ENCODE measurements around the gene QKI.
"Not testable (repeated sequence)": the region's sequence is repeated elsewhere in the genome, so short reads cannot be mapped to it uniquely, and the experiment has no call there.

The QKI gene

GRCh38 chr6:163437466-163437865 is 22.9 kb downstream of the QKI start:
- H3K4ac ChIP-seq (ENCODE audit: low read length), result no peak overlapping the region
- no peak overlapping the region for H2BK12ac ChIP-seq (ENCODE audit: low read length)
- H2BK5ac ChIP-seq (ENCODE audit: low read length), result no peak overlapping the region
- H2AK5ac ChIP-seq (ENCODE audit: low read depth, low read length), result no peak overlapping the region
- no peak overlapping the region for H3K4me2 ChIP-seq (ENCODE audit: insufficient read depth, low read length, poor library complexity, severe bottlenecking)
- H3K27ac ChIP-seq (replicated peaks; ENCODE audit: low read length), result no peak overlapping the region
- no peak overlapping the region for H2AFZ ChIP-seq (ENCODE audit: low read length)
- H2BK120ac ChIP-seq (ENCODE audit: low read depth, low read length), result no peak overlapping the region
- no peak overlapping the region for H4K91ac ChIP-seq (ENCODE audit: low read depth, low read length, poor library complexity)
- H4K8ac ChIP-seq (ENCODE audit: low read depth, low read length), result no peak overlapping the region
- no peak overlapping the region for H2BK15ac ChIP-seq (ENCODE audit: low read length)
- H3K4me3 ChIP-seq (ENCODE audit: low read length in 2 of 2), result no peak overlapping the region
- H3K14ac ChIP-seq (ENCODE audit: low read length), result no peak overlapping the region
- H3K23ac ChIP-seq (ENCODE audit: low read depth, low read length, poor library complexity), result no peak overlapping the region
- H3K79me1 ChIP-seq (ENCODE audit: low read depth, low read length), result no peaks in the 10 kb centered on the region
- peaks cover 0 to 78% of the 10 kb centered on the region in 2 donors for H3K36me3 ChIP-seq (replicated peaks in 1 of 2; ENCODE audit: control insufficient read depth in 2 of 2, insufficient read depth in 2 of 2, low read length in 2 of 2)
- H3K27me3 ChIP-seq (ENCODE audit: control insufficient read depth in 3 of 3, insufficient read depth in 3 of 3, low read depth in 1 of 3, low read length in 3 of 3), result no peaks in the 10 kb centered on the region
- no peak for DNase-seq (ENCODE audit: low spot score)
- no CpG with 5 or more reads among the region's 3 CpGs for WGBS, 2 donors (ENCODE audit: extremely low coverage in 2 of 2, insufficient read length in 2 of 2, insufficient replicate concordance in 1 of 2)
- H3K9me3 ChIP-seq (replicated peaks in 1 of 2; ENCODE audit: control insufficient read depth in 2 of 2, insufficient read depth in 1 of 2, low read depth in 1 of 2, low read length in 2 of 2), result peaks cover 0 to 34% of the 10 kb centered on the region in 2 donors
- H3K4me1 ChIP-seq (ENCODE audit: control insufficient read depth in 2 of 2, insufficient read depth in 1 of 2, low read depth in 1 of 2, low read length in 2 of 2), result peaks cover 2 to 4% of the 10 kb centered on the region in 2 donors
- H3K18ac ChIP-seq (ENCODE audit: low read length), result no peak overlapping the region
- H3K9ac ChIP-seq (ENCODE audit: low read depth, low read length, poor library complexity), result no peak overlapping the region

GRCh38 chr6:163438298-163438939 is 23.9 kb downstream of the QKI start:
- H3K36me3 ChIP-seq (replicated peaks in 1 of 2; ENCODE audit: control insufficient read depth in 2 of 2, insufficient read depth in 2 of 2, low read length in 2 of 2), result peaks cover 0 to 71% of the 10 kb centered on the region in 2 donors

GRCh38 chr6:163438940-163439335 is 24.4 kb downstream of the QKI start:
- Histone ChIP-seq H2BK120ac (ENCODE audit: low read depth, low read length) (no peak overlapping the region), H3K27ac (replicated peaks; ENCODE audit: low read length) (no peak overlapping the region), H2AK5ac (ENCODE audit: low read depth, low read length) (no peak overlapping the region), H3K9me3 (replicated peaks in 1 of 2; ENCODE audit: control insufficient read depth in 2 of 2, insufficient read depth in 1 of 2, low read depth in 1 of 2, low read length in 2 of 2) (peaks cover 0 to 31% of the 10 kb centered on the region in 2 donors), H2AFZ (ENCODE audit: low read length) (no peak overlapping the region), H3K79me1 (ENCODE audit: low read depth, low read length) (no peaks in the 10 kb centered on the region), H3K14ac (ENCODE audit: low read length) (no peak overlapping the region), H3K4me3 (ENCODE audit: low read length in 2 of 2) (no peak overlapping the region), H3K18ac (ENCODE audit: low read length) (no peak overlapping the region), H2BK5ac (ENCODE audit: low read length) (no peak overlapping the region), H2BK15ac (ENCODE audit: low read length) (no peak overlapping the region), H3K4ac (ENCODE audit: low read length) (no peak overlapping the region), H3K9ac (ENCODE audit: low read depth, low read length, poor library complexity) (no peak overlapping the region), H3K23ac (ENCODE audit: low read depth, low read length, poor library complexity) (no peak overlapping the region), H4K91ac (ENCODE audit: low read depth, low read length, poor library complexity) (no peak overlapping the region), H3K36me3 (replicated peaks in 1 of 2; ENCODE audit: control insufficient read depth in 2 of 2, insufficient read depth in 2 of 2, low read length in 2 of 2) (peaks cover 0 to 74% of the 10 kb centered on the region in 2 donors), H3K27me3 (ENCODE audit: control insufficient read depth in 3 of 3, insufficient read depth in 3 of 3, low read depth in 1 of 3, low read length in 3 of 3) (no peaks in the 10 kb centered on the region), H3K4me2 (ENCODE audit: insufficient read depth, low read length, poor library complexity, severe bottlenecking) (no peak overlapping the region), H2BK12ac (ENCODE audit: low read length) (no peak overlapping the region), H4K8ac (ENCODE audit: low read depth, low read length) (no peak overlapping the region), H3K4me1 (ENCODE audit: control insufficient read depth in 2 of 2, insufficient read depth in 1 of 2, low read depth in 1 of 2, low read length in 2 of 2) (peaks cover 2 to 4% of the 10 kb centered on the region in 2 donors)
- DNase-seq (ENCODE audit: low spot score), result no peak
- WGBS, 2 donors (ENCODE audit: extremely low coverage in 2 of 2, insufficient read length in 2 of 2, insufficient replicate concordance in 1 of 2), result no CpG with 5 or more reads among the region's 4 CpGs

More at GRCh38 chr6:163438298-163438939, 23.9 kb downstream of the QKI start:
- Histone ChIP-seq H3K18ac (ENCODE audit: low read length) (no peak overlapping the region), H3K79me1 (ENCODE audit: low read depth, low read length) (no peaks in the 10 kb centered on the region), H3K23ac (ENCODE audit: low read depth, low read length, poor library complexity) (no peak overlapping the region), H3K4me2 (ENCODE audit: insufficient read depth, low read length, poor library complexity, severe bottlenecking) (no peak overlapping the region), H3K4ac (ENCODE audit: low read length) (no peak overlapping the region), H2AK5ac (ENCODE audit: low read depth, low read length) (no peak overlapping the region), H2AFZ (ENCODE audit: low read length) (no peak overlapping the region), H3K9me3 (replicated peaks in 1 of 2; ENCODE audit: control insufficient read depth in 2 of 2, insufficient read depth in 1 of 2, low read depth in 1 of 2, low read length in 2 of 2) (peaks cover 0 to 33% of the 10 kb centered on the region in 2 donors), H3K4me3 (ENCODE audit: low read length in 2 of 2) (no peak overlapping the region), H2BK12ac (ENCODE audit: low read length) (no peak overlapping the region), H3K14ac (ENCODE audit: low read length) (no peak overlapping the region), H3K4me1 (ENCODE audit: control insufficient read depth in 2 of 2, insufficient read depth in 1 of 2, low read depth in 1 of 2, low read length in 2 of 2) (peaks cover 2 to 4% of the 10 kb centered on the region in 2 donors), H4K91ac (ENCODE audit: low read depth, low read length, poor library complexity) (no peak overlapping the region), H3K9ac (ENCODE audit: low read depth, low read length, poor library complexity) (no peak overlapping the region), H2BK15ac (ENCODE audit: low read length) (no peak overlapping the region), H2BK5ac (ENCODE audit: low read length) (no peak overlapping the region), H2BK120ac (ENCODE audit: low read depth, low read length) (no peak overlapping the region), H3K27me3 (ENCODE audit: control insufficient read depth in 3 of 3, insufficient read depth in 3 of 3, low read depth in 1 of 3, low read length in 3 of 3) (no peaks in the 10 kb centered on the region), H4K8ac (ENCODE audit: low read depth, low read length) (no peak overlapping the region), H3K27ac (replicated peaks; ENCODE audit: low read length) (no peak overlapping the region)
- no CpG with 5 or more reads among the region's 3 CpGs for WGBS, 2 donors (ENCODE audit: extremely low coverage in 2 of 2, insufficient read length in 2 of 2, insufficient replicate concordance in 1 of 2)
- DNase-seq (ENCODE audit: low spot score), result no peak

- WGBS, 2 donors (ENCODE audit: extremely low coverage in 2 of 2, insufficient read length in 2 of 2, insufficient replicate concordance in 1 of 2), result no CpG with 5 or more reads among the region's 10 CpGs
- H2AFZ ChIP-seq (ENCODE audit: low read length); H4K8ac ChIP-seq (ENCODE audit: low read depth, low read length); H3K4me1 ChIP-seq (ENCODE audit: control insufficient read depth in 2 of 2, insufficient read depth in 1 of 2, low read depth in 1 of 2, low read length in 2 of 2); H3K23ac ChIP-seq (ENCODE audit: low read depth, low read length, poor library complexity); H4K91ac ChIP-seq (ENCODE audit: low read depth, low read length, poor library complexity); H3K14ac ChIP-seq (ENCODE audit: low read length); H3K9ac ChIP-seq (ENCODE audit: low read depth, low read length, poor library complexity); H2AK5ac ChIP-seq (ENCODE audit: low read depth, low read length); H2BK120ac ChIP-seq (ENCODE audit: low read depth, low read length); H3K4me2 ChIP-seq (ENCODE audit: insufficient read depth, low read length, poor library complexity, severe bottlenecking); H3K79me1 ChIP-seq (ENCODE audit: low read depth, low read length); H2BK15ac ChIP-seq (ENCODE audit: low read length); H3K4me3 ChIP-seq (ENCODE audit: low read length in 2 of 2); DNase-seq (ENCODE audit: low spot score); H3K18ac ChIP-seq (ENCODE audit: low read length); H2BK5ac ChIP-seq (ENCODE audit: low read length); H3K4ac ChIP-seq (ENCODE audit: low read length); H2BK12ac ChIP-seq (ENCODE audit: low read length); H3K27ac ChIP-seq (replicated peaks; ENCODE audit: low read length); H3K27me3 ChIP-seq (ENCODE audit: control insufficient read depth in 3 of 3, insufficient read depth in 3 of 3, low read depth in 1 of 3, low read length in 3 of 3): not testable (repeated sequence)
- Histone ChIP-seq H3K36me3 (replicated peaks in 1 of 2; ENCODE audit: control insufficient read depth in 2 of 2, insufficient read depth in 2 of 2, low read length in 2 of 2) (peaks cover 0 to 76% of the 10 kb centered on the region in 2 donors), H3K9me3 (replicated peaks in 1 of 2; ENCODE audit: control insufficient read depth in 2 of 2, insufficient read depth in 1 of 2, low read depth in 1 of 2, low read length in 2 of 2) (peaks cover 0 to 29% of the 10 kb centered on the region in 2 donors)
These were observed 24.9 kb downstream of the QKI start for GRCh38 chr6:163439390-163439789.

Data from neuronal stem cell (in vitro differentiated cells).